Upper lobe of right lung (tissue), 1 donor: ENCODE data around the gene LRRC53. TPM values are rescaled to one million over a fixed set of nuclear protein-coding genes. Genes with fewer than 3 reads are reported as not detected.

Source experiments
- ATAC-seq: fragments of 200-7000 bp; cut with Tn5 transposase; one replicate; pipeline ENCODE4 v1.9.1; 2020; ENCODE audit warnings: mild to moderate bottlenecking, moderate library complexity
- DNase-seq: peaks from one replicate; pipeline ENCODE4 v3.0.0-alpha.2; 2020
- H3K27ac ChIP-seq: fragments of 200-600 bp; one replicate; pipeline ENCODE4 v1.8.0; 2022
- H3K27me3 ChIP-seq: fragments of 200-600 bp; one replicate; pipeline ENCODE4 v1.8.0; 2022; ENCODE audit warnings: mild to moderate bottlenecking
- H3K36me3 ChIP-seq: fragments of 200-600 bp; one replicate; pipeline ENCODE4 v1.8.0; 2022
- H3K4me1 ChIP-seq: fragments of 200-600 bp; one replicate; pipeline ENCODE4 v1.8.0; 2022
- H3K4me3 ChIP-seq: fragments of 200-600 bp; one replicate; pipeline ENCODE4 v1.8.0; 2022; ENCODE audit warnings: mild to moderate bottlenecking
- H3K9me3 ChIP-seq: fragments of 200-600 bp; one replicate; pipeline ENCODE4 v1.8.0; 2022
- intact Hi-C: fragments of 100-400 bp; cut with DNase I; formaldehyde crosslinking; loops from one replicate; pipeline ENCODE4 v1.11.0; 2022
- long read RNA-seq: library from polyadenylated mRNA; unstranded; transcript quantifications from one replicate; pipeline ENCODE4 v2.0.0, GENCODE V29; 2021
- total RNA-seq: library from RNA; stranded (reverse); fragmentation: NEBNext Ultra II Directional; extraction: Animal tissue kit (Norgen Biotek cat#: 25700); gene quantifications from one replicate; pipeline ENCODE4 v1.2.1, GENCODE V29; 2021
- TF ChIP-seq, protein P1 (sequence below): fragments of 200-600 bp; IDR thresholded peaks from one replicate; pipeline ENCODE4 v1.8.0; 2022; ENCODE audit warnings: antibody characterized with exemption
- donor health status: DM: no; HTN: yes; CAD: no; lungs with severe emphysema.

Gene LRRC53, protein sequence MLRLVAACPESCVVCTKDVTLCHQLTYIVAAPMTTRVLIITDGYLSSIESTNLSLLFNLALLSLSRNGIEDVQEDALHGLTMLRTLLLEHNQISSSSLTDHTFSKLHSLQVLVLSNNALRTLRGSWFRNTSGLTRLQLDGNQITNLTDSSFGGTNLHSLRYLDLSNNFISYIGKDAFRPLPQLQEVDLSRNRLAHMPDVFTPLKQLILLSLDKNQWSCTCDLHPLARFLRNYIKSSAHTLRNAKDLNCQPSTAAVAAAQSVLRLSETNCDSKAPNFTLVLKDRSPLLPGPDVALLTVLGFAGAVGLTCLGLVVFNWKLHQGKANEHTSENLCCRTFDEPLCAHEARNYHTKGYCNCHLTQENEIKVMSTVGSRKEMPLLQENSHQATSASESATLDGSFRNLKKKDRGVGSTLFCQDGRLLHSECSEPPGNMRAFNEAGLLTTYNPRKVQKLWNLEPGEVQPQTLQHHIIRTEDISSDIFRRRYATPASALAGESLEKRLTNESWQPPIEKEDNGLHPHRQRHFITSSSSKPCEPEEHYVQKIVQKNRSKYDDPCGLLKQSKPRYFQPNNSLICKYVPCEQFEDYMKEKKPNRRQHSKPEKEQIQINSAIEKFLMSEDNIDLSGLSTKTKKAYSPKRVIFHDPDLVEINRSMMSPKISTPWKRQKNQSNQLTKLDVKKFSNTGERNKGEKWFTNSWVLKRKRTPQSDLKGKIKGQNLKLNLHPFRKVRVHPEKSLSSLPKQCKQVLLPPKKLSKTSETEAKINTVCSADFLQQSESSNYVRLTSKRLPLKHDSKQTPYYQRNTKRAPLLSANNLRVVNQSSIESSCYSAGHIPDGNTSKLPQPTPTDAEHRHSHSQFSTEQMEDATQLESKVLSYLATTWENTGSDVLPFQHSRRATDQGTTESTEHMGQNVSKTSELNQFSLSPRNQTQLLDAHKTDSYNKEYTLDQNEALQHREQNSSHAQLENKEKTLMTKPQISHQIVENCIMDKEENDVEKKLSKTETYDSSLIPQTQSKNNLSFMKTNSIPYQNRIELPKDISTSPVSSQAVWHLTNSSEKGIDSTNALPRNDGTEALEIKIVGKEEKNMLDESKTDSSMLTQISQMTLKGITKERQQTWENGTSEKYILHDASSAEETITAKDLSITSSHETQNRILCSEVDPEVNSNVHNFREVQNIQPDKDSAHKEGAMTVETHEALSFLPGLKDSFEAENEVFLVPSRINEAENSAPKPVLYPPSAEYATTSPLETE
- not detected for total RNA-seq
- long read RNA-seq, result 0 reads

DNA sequence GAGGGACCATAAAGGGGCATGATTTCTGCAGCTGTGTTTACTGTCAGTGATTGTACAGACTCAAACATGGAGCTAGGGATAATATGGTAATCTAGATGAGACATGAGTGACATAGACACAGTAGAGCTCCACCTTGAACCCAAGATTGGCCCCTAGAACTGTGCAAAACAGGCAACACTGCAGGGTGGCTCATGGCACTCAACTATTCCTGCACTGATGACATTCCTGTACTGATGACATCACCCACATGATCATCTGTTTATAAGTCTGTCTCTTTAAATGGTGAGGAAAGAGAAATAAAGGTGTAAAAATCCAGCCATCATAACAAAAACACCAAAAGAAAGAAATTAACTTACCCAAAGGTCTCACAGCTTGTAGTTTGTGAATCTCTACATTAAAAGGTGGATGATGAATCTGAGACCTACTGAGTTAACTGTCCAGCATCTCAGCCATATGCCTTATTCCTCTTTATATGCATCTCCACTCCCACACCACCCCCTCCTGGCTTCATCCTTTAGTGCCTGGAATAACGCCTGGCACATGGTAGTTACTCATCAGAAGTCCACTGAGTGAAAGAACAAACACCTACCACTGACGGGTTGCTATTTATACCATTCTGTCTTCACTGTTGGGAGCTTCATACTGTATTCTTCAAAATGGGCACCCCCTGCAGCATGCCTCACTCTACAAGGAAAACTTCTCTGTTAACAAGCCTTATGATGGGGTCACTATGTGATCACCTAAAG, at the start of gene LRRC53:
Gene LRRC53 (minus strand): TSS at position 442 of the 746 bp plus-strand sequence. CDS start 29,262 bp downstream, outside the sequence.
- no peak within 1 kb of the TSS for H3K4me3 ChIP-seq
- H3K36me3 ChIP-seq, result no peaks in the 10 kb centered on the region
- intact Hi-C loops, result no loop called here
- no peaks in the 10 kb centered on the region for H3K27me3 ChIP-seq
- H3K9me3 ChIP-seq, result no peaks in the 10 kb centered on the region
- DNase-seq (no peak), ATAC-seq (no peak)
- TF ChIP-seq, protein P1, sequence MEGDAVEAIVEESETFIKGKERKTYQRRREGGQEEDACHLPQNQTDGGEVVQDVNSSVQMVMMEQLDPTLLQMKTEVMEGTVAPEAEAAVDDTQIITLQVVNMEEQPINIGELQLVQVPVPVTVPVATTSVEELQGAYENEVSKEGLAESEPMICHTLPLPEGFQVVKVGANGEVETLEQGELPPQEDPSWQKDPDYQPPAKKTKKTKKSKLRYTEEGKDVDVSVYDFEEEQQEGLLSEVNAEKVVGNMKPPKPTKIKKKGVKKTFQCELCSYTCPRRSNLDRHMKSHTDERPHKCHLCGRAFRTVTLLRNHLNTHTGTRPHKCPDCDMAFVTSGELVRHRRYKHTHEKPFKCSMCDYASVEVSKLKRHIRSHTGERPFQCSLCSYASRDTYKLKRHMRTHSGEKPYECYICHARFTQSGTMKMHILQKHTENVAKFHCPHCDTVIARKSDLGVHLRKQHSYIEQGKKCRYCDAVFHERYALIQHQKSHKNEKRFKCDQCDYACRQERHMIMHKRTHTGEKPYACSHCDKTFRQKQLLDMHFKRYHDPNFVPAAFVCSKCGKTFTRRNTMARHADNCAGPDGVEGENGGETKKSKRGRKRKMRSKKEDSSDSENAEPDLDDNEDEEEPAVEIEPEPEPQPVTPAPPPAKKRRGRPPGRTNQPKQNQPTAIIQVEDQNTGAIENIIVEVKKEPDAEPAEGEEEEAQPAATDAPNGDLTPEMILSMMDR, result no peak
- no peaks in the 10 kb centered on the region for H3K4me1 ChIP-seq
- H3K27ac ChIP-seq, result no peak within 1 kb of the TSS

- H3K9me3 ChIP-seq, result no peaks in the 10 kb centered on the region
- ATAC-seq (no peak), DNase-seq (no peak)
- H3K36me3 ChIP-seq, result no peaks in the 10 kb centered on the region
- no peak overlapping the region for H3K27ac ChIP-seq
- H3K27me3 ChIP-seq, result no peaks in the 10 kb centered on the region
- intact Hi-C loops, result no loop called here
- TF ChIP-seq, protein P1, result no peak
- no peak overlapping the region for H3K4me3 ChIP-seq
- no peaks in the 10 kb centered on the region for H3K4me1 ChIP-seq
These were observed 37.5 kb upstream of the LRRC53 start for GRCh38 chr1:74549932-74550331.

- ATAC-seq (no peak), DNase-seq (no peak)
- TF ChIP-seq, protein P1, result no peak
- Histone ChIP-seq H3K27me3 (no peaks in the 10 kb centered on the region), H3K36me3 (no peaks in the 10 kb centered on the region), H3K27ac (no peak overlapping the region), H3K4me3 (no peak overlapping the region), H3K4me1 (no peaks in the 10 kb centered on the region), H3K9me3 (no peaks in the 10 kb centered on the region)
- intact Hi-C loops, result no loop called here
These were observed 36.7 kb upstream of the LRRC53 start for GRCh38 chr1:74548961-74549750.

DNA sequence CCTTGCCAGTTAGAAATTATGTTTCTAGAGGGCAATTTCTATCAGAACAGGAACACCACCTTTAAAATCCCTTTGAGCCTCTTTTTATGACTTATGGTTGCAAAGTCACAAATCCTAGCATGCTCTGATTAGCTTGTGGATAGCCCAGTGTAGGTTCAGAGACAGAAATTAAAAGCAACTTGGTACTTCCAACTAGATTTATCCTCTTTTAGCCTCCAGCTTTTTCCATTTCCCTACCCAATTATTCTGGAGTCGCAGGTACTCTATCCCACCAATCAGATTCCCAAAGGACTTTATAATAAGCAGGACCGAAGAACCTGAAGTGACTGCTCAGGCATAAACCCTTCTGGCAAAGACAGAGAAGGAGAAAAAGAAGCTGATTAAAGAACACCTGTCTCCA, 33.4 kb upstream of the LRRC53 start:
- Histone ChIP-seq H3K27me3 (no peaks in the 10 kb centered on the region), H3K9me3 (no peaks in the 10 kb centered on the region), H3K36me3 (no peaks in the 10 kb centered on the region), H3K4me3 (no peak overlapping the region), H3K27ac (no peak overlapping the region), H3K4me1 (no peaks in the 10 kb centered on the region)
- DNase-seq (no peak), ATAC-seq (no peak)
- TF ChIP-seq, protein P1, result no peak
- intact Hi-C loops, result no loop called here
